GM21423 (cell line): ENCODE results near the gene TPPP2.

Experiments used
- ATAC-seq: cut with Tn5 transposase; IDR thresholded peaks from one replicate; pipeline ENCODE4 v1.9.1; 2021; ENCODE audit warnings: mild to moderate bottlenecking, moderate library complexity; ENCODE audit not compliant: unreplicated experiment

TPPP2 gene

DNA sequence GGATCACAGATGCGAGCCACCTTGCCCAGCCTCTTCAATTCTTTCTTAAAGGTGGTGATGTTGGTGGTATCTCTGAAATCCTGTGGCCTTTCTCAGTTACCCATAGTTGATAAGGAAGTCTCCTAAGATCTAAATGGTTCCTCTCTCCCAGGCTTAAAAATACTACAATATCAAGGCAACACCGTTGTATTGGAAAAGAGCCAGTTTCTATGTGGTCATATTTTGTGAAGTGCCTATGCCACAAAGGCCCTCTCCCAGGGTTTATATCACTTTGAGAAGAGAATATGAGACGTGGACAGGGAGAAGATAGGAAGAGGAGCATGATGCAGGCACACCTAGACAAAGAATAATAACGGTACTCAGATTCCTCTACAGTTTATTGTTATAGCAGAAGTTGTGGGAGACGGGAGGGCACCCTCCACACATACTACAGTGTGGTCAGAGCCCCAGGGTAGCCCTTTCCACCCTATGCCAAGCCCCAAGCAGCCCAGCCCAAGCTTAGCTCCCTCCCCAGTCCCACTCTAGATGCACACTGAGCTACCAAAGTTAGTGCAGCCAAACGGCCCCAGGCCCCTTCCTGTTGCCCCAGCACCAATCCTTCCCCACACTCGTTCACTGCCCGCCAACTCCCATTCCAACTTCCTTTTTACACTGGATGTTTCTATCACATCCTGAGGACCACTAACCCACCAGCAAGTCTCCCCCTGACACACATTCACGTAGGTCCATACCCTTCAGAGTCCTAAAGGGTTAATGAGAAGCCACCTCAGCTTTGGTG is 13.4 kb upstream of the TPPP2 start:
- ATAC-seq, result no peak

DNA sequence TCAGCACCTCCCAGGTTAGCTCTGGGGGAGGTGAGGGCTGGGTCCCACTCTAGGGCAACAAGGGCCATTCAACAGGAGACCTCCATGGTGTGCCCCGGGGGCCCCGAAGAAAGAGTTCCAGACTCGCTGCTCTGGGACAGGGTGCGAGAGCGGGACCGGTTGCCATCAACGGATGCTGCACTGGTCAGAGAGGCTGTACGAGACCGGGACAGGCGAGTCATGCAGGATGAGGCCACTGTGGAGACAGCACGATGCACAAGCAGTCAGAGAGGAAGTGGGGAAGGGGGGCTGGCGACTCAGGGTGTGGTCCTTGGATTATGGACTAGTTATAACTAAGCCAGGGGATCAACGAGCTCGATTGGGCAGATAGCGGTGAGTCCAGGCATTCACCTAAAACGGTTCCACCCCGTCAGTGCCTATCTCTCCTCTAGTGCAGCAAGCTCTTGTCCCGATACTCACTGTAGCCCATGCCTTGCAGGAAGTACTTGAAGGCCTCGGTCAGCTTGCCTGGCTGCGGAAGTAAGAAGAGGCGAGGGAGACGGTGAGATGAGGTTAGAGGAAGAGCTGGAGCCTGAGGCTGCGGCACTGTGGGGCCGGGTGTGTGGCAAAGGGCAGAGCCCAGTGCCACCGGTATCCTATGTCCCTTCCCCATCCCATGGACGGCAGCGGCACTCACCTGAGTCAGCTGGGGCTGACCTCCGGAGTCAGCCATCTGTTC is 12.3 kb upstream of the TPPP2 start:
- no peak for ATAC-seq

DNA sequence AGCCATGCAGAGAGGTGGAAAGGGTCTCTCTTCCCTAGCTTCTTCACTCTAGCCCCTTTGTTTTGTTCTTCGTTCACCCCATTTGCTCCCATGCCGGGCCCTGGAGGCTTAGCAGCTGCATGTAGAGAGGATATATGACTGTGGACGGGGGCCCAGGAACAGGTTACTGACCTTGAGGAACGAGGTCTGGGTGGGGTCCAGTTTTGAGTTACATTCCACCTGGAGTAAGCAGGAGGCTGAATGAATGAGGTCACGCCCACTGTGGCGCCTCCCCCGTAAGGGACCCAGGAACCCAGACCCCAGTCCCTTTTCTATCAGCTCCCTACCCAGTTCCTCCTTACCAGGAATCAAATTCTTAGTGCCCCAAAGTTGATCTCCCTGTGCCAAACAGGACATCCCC is 11.7 kb upstream of the TPPP2 start:
- ATAC-seq, result no peak

GRCh38 chr14:21018781-21019180 is 11.2 kb upstream of the TPPP2 start:
- no peak for ATAC-seq

GRCh38 chr14:21019366-21019765 is 10.7 kb upstream of the TPPP2 start:
- no peak for ATAC-seq

DNA sequence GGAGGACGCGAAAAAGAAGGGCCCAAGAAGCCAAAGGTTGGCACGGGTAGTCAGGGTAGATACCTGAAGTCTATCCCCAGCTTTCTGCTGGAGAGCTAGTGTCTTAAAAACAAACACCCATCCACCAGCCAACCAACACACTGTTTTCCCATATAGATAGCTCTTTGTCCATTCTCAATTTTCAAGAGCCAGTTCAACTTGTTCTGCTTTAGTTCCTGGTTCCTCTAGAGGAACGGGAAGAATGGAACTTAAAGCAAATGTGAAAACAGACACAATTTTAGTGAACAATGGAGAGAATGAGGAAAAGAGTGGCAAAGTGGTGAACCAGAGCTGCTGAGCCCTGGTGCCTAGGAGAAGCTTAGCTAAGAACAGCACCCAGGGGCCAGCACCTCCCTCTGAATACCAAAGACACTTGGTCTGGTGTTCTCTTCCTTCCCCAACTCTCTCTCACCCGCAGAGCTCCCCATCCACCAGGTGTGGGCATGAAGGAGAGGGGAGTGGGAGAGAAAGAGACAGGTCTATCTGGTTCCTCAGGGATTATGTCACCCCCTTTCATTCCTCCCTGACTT is 9.0 kb upstream of the TPPP2 start:
- no peak for ATAC-seq

- ATAC-seq, result no peak
Observed at GRCh38 chr14:21022686-21023085, 7.3 kb upstream of the TPPP2 start.

DNA sequence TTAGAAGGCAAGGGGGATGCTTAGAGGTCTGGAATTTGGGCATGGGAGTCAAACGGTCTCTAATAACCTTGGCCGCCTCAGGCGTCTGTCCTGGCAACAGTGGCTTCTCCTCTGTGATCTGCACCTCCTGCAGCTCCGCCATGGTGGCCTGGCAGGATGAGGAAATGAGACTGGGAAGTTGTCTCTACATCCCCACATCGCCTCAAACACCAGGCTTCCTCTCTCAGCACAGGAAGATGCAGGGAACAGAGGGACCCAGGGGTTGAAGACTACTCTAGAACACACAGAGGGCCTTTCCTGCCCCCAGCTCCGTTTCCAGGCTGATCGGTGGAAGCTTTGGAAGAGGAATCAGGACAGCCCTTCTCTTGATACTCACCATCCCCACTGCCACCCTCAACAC is 6.8 kb upstream of the TPPP2 start:
- ATAC-seq, result no peak

GRCh38 chr14:21023817-21024584 is 6.0 kb upstream of the TPPP2 start:
- ATAC-seq, result no peak

- ATAC-seq, result no peak
Observed at GRCh38 chr14:21024585-21025370, 5.2 kb upstream of the TPPP2 start, which contains the start of gene NDRG2. TSS of gene NDRG2 (minus strand) at chr14:21025061. CDS start at chr14:21023315, 1,746 bp downstream.

DNA sequence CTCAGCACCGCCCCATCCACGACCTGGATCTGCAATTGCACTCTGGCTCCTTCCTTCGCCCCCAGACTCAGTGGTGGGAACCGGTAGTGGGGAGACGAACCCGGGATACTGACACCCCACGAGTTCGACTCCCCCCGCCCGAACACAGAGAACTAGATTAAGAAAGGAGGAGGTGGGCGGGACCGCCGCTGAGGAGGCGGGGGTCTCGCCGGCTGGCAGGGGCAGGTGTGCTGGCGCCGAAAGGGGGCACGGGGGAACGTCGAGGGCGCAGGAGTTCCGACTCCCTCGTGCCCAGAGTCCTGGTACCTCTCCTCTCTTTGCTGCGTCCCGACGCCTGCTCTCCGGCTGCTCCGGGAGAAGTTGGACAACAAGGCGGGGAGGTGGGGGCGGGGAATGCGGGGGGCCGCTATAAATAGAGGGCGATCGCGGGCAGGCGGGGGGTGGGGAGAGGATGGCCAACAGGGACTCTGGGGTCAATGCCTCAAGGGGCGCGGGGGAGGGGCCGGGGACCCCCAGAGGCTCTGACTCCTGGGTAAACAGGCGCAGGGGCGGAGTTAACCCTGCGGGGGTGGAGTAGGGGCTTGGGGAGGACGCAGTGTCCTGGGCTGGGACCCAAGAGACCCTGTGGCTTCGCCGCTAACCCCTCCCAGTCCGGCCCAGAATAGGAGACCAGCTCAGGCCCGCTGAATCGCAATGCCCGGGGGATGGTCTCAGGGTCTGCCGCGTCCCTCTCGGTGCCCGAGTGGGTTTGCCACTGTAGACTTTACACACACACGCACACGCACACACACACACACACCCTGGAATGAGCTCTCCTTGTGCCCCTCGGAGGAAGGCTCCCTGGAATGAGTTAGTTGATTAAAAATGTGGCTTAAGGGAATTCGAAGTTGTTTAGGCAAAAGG is 4.4 kb upstream of the TPPP2 start:
- no peak for ATAC-seq

GRCh38 chr14:21026274-21026987 is 3.6 kb upstream of the TPPP2 start:
- ATAC-seq, result no peak

DNA sequence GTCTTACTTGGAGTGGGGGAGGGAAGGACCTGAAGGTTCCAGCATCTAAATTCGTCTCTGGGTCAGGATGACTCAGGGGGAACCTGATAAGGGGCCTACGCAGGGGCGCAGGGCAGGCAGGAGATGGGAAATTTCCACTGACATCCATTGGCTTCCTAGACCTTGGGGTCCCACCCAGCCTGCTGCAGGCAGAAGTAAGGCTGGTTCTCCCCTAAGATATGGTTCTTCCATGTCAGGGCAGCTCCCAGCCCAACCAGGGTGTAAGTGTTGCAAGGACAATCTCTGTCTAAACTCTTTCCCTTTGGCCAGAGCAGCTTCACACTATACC is 3.1 kb upstream of the TPPP2 start:
- no peak for ATAC-seq

- ATAC-seq, result no peak
Observed at GRCh38 chr14:21030531-21030930, 514 bp downstream of the TPPP2 start.

DNA sequence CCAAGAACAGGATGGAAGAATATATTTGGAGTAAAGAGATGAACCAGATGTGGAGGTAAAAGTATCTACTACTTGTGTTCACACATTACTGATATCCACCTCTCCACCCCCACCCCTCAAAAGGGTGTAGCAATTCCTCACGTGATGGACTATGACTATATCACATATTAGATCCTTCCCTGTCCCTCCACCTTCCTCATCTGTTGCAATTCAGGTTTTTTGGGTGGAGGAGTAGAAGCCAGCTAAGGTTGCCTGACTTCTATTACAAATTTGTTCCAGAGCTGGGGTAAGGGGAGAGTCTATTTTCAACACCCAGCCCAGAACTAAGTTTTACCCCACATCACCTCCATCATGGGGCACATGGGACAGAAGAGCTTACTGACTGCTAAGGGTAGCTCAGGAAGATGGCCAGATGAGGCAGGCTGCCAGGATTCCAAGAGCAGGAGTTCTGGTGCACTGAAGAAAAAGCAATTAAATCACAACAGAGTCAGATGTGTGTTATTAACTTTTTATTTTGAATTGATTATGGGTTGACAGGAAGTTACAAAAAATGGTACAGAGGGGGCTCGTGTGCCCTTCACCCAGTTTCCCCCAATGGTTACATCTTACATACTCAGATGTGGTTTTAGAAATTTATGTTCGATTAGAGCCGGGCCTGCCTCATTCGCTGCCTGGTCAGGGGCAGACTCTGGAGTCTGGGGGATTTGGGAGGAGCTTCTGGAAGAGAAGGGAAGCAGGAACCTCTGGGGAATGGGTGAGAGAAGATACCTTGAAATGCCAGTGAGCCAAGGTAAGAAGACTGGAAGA is 2.5 kb downstream of the TPPP2 start:
- no peak for ATAC-seq

DNA sequence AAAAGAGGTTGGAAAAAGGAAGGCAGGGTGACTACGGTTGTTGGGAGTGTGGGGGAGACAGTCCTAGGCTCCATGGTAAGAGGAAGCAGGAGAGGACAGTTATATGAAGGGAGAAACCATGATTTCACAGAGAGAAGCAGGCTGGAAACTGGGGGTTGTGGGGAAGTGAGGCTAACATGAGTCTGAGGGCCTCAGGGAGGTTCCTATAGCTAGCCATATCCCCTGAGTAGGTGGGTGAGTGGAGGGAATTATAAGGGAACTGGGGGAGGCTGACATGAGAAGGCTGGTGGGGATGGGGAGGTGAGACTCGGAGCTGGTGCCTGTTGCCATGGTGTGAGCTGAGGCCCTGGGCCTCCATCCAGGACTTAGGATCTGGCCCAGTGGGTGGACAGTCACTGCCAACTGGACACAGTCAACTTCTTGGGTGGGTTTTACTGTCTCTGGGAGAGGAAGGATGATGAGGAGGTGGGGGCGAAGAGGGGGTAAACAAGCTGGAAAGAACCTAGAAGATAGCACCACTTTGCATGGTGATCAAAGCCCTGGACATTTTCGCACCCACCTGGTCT is 3.2 kb downstream of the TPPP2 start:
- ATAC-seq, result no peak

DNA sequence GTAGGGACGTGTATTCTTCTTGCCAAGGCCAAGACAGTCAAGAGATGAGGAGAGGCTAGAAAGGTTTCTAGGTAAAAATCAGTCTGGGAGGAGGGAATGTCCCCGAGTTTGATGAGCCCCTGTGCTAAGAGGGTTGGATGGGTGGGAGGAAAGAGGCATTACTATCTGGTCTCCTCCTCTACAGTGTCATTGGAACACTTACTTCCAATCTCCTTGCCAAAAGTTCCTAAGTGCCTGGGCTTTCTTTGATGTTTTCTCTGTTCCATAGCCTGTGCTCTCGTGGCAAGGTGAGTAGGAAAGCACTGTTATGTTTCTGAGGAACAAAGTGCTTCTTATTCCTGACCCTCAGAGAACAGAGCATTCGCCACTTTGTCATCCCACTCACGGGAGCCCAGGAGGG is 4.7 kb downstream of the TPPP2 start, which contains the start of gene RNASE13:
Gene RNASE13, minus strand, starts transcription at position 101 of the 400 bp plus-strand sequence. CDS start 519 bp downstream, outside the sequence.
- no peak for ATAC-seq

- ATAC-seq, result no peak
Observed at GRCh38 chr14:21036751-21037150, 6.7 kb downstream of the TPPP2 start.
